Measurements from ENCODE around the gene MED10.

MED10 gene

GRCh38 chr5:6418679-6419276 lies 40.4 kb upstream of the MED10 start:
- FAIRE-seq (no peak), DNase-seq (ENCODE audit: insufficient read length, low spot score) (no peak)
- no peak for TF ChIP-seq CTCF (IDR thresholded peaks at IDR 0.05; ENCODE audit: insufficient read depth, missing control alignments)

GRCh38 chr5:6417657-6418056 lies 39.3 kb upstream of the MED10 start:
- FAIRE-seq (no peak), DNase-seq (ENCODE audit: insufficient read length, low spot score) (no peak)
- no peak for TF ChIP-seq CTCF (IDR thresholded peaks at IDR 0.05; ENCODE audit: insufficient read depth, missing control alignments)

DNA sequence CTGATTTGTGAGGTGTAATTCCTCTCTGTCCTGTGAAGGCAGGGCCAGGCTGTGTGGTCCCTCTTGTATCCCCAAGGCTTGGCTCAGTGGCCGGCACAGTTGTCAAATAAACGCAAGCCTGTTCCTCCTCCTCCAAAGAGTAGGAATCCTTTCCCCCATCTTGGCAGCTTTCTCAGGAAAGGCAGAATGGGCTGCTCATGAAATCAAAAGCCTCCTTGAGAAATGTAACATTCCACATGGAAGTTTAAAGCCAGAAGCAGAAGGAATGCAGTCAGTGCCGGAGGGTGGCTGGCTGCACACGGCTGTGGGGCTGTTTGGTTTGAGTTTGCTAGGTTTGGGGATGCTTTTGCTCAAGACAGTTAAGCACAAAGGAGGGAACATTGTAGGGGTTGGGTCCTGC lies 34.5 kb upstream of the MED10 start:
- TF ChIP-seq CTCF (IDR thresholded peaks at IDR 0.05; ENCODE audit: insufficient read depth, missing control alignments) = no peak
- FAIRE-seq = no peak
- no peak for DNase-seq (ENCODE audit: insufficient read length, low spot score)

GRCh38 chr5:6411141-6411540 lies 32.8 kb upstream of the MED10 start:
- no peak for FAIRE-seq
- DNase-seq (ENCODE audit: insufficient read length, low spot score) = no peak
- TF ChIP-seq CTCF (IDR thresholded peaks at IDR 0.05; ENCODE audit: insufficient read depth, missing control alignments) = no peak

GRCh38 chr5:6410421-6410820 lies 32.1 kb upstream of the MED10 start:
- FAIRE-seq = no peak
- no peak for TF ChIP-seq CTCF (IDR thresholded peaks at IDR 0.05; ENCODE audit: insufficient read depth, missing control alignments)
- no peak for DNase-seq (ENCODE audit: insufficient read length, low spot score)

- TF ChIP-seq CTCF (IDR thresholded peaks at IDR 0.05; ENCODE audit: insufficient read depth, missing control alignments) = no peak
- FAIRE-seq (no peak), DNase-seq (ENCODE audit: insufficient read length, low spot score) (no peak)
Measured at GRCh38 chr5:6408627-6409446, 30.5 kb upstream of the MED10 start.

GRCh38 chr5:6408260-6408596 lies 29.9 kb upstream of the MED10 start:
- TF ChIP-seq CTCF (IDR thresholded peaks at IDR 0.05; ENCODE audit: insufficient read depth, missing control alignments) = no peak
- FAIRE-seq = no peak
- DNase-seq (ENCODE audit: insufficient read length, low spot score) = no peak

All from D721Med (cell line).